Neural cell (in vitro differentiated cells): Measurements from ENCODE around the gene PDIA4. TPM values are rescaled to one million over a fixed set of nuclear protein-coding genes. Genes with fewer than 3 reads are reported as not detected.
"Not testable (repeated sequence)": the region's sequence is repeated elsewhere in the genome, so short reads cannot be mapped to it uniquely, and the experiment has no call there.

Experiments used
- H2AFZ ChIP-seq: fragments of 200-600, 300-800 bp; sonication (generic), shearing (Covaris generic); 2 replicates; pipeline ENCODE4 v1.6.0; 2014; ENCODE audit warnings: low read depth, mild to moderate bottlenecking, antibody characterized with exemption, low read length, moderate library complexity
- H3F3A ChIP-seq: fragments of 200-600 bp; shearing (Covaris generic); 2 replicates; pipeline ENCODE4 v1.6.1; 2016; ENCODE audit warnings: mild to moderate bottlenecking, moderate library complexity, mixed read lengths, antibody characterized with exemption, low read length; ENCODE audit not compliant: insufficient read depth, poor library complexity, severe bottlenecking
- H3K27ac ChIP-seq: fragments of 200-600, 300-800 bp; sonication (generic), shearing (Covaris generic); 2 replicates; pipeline ENCODE4 v1.5.1; 2014; ENCODE audit warnings: mild to moderate bottlenecking, low read length, moderate library complexity
- H3K27me3 ChIP-seq: fragments of 300-800, 200-600 bp; sonication (generic), shearing (Covaris generic); 2 replicates; pipeline ENCODE4 v1.6.0; 2014; ENCODE audit warnings: mild to moderate bottlenecking, low read depth, low read length, moderate library complexity; ENCODE audit not compliant: insufficient read depth
- H3K36me3 ChIP-seq: fragments of 300-800, 200-600 bp; sonication (generic), shearing (Covaris generic); 2 replicates; pipeline ENCODE4 v1.5.1; 2014; ENCODE audit warnings: mild to moderate bottlenecking, antibody characterized with exemption, low read length, moderate library complexity; ENCODE audit not compliant: insufficient read depth
- H3K4me2 ChIP-seq: fragments of 300-800, 200-600 bp; sonication (generic), shearing (Covaris generic); 2 replicates; pipeline ENCODE4 v1.6.0; 2014; ENCODE audit warnings: mild to moderate bottlenecking, low read length
- H3K4me3 ChIP-seq: fragments of 300-800, 200-600 bp; sonication (generic), shearing (Covaris generic); 2 replicates; pipeline ENCODE4 v1.5.1; 2014; ENCODE audit warnings: mild to moderate bottlenecking, low read length, moderate library complexity
- H3K79me2 ChIP-seq: fragments of 200-600 bp; shearing (Covaris generic); replicated peaks from 2 replicates; pipeline ENCODE4 v1.6.0; 2014; ENCODE audit warnings: mild to moderate bottlenecking, low read length, moderate library complexity; ENCODE audit not compliant: insufficient read depth
- H3K9ac ChIP-seq: fragments of 300-800, 200-600 bp; sonication (generic), shearing (Covaris generic); 2 replicates; pipeline ENCODE4 v1.6.1; 2016; ENCODE audit warnings: mild to moderate bottlenecking, low read length, mixed read lengths
- H3K9me2 ChIP-seq: fragments of 200-600 bp; shearing (Covaris generic); 2 replicates; pipeline ENCODE4 v1.6.1; 2016; ENCODE audit warnings: mild to moderate bottlenecking, low read length, mixed read lengths; ENCODE audit not compliant: insufficient read depth
- H3K9me3 ChIP-seq: fragments of 200-600, 300-800 bp; sonication (generic), shearing (Covaris generic); 2 replicates; pipeline ENCODE4 v1.6.1; 2016; ENCODE audit warnings: mild to moderate bottlenecking, mixed run types, low read length, moderate library complexity, mixed read lengths
- H4K20me1 ChIP-seq: fragments of 200-600 bp; shearing (Covaris generic); 2 replicates; pipeline ENCODE4 v1.6.1; 2016; ENCODE audit warnings: mild to moderate bottlenecking, mixed run types; ENCODE audit not compliant: insufficient read depth
- CTCF ChIP-seq: fragments of 450-650 bp; IDR thresholded peaks from 2 replicates; pipeline ENCODE4 v1.5.1; 2014; ENCODE audit warnings: antibody characterized with exemption, mild to moderate bottlenecking, moderate library complexity; ENCODE audit not compliant: poor library complexity, severe bottlenecking
- EP300 ChIP-seq: fragments of 450-650 bp; conservative IDR thresholded peaks from 2 replicates; pipeline ENCODE4 v1.6.1; 2014; ENCODE audit warnings: antibody characterized with exemption, mild to moderate bottlenecking, moderate library complexity; ENCODE audit not compliant: poor library complexity, severe bottlenecking
- EZH2 ChIP-seq: fragments of 200-600, 300-800 bp; shearing (Covaris generic), sonication (generic); IDR thresholded peaks from 2 replicates; pipeline ENCODE4 v1.6.1; 2014; ENCODE audit warnings: antibody characterized with exemption, low read length, borderline replicate concordance, mild to moderate bottlenecking; ENCODE audit not compliant: insufficient read depth, poor library complexity, severe bottlenecking
- MXI1 ChIP-seq: fragments of 450-650 bp; conservative IDR thresholded peaks from 2 replicates; pipeline ENCODE4 v1.6.1; 2014; ENCODE audit warnings: antibody characterized with exemption, mild to moderate bottlenecking; ENCODE audit not compliant: poor library complexity, severe bottlenecking
- POLR2AphosphoS5 ChIP-seq: IDR thresholded peaks from 2 replicates; pipeline ENCODE4 v1.6.1; 2012
- RAD21 ChIP-seq: fragments of 450-650 bp; conservative IDR thresholded peaks from 2 replicates; pipeline ENCODE4 v1.6.1; 2014; ENCODE audit warnings: antibody characterized with exemption, mild to moderate bottlenecking, moderate library complexity
- REST ChIP-seq: IDR thresholded peaks from 2 replicates; pipeline ENCODE4 v1.6.1; 2012; ENCODE audit warnings: borderline replicate concordance
- SMC3 ChIP-seq: fragments of 450-650 bp; conservative IDR thresholded peaks from 2 replicates; pipeline ENCODE4 v1.6.1; 2014; ENCODE audit warnings: antibody characterized with exemption, mild to moderate bottlenecking, moderate library complexity; ENCODE audit not compliant: poor library complexity
- TAF1 ChIP-seq: IDR thresholded peaks from 2 replicates; pipeline ENCODE4 v1.6.1; 2012; ENCODE audit warnings: low read depth
- polyA plus RNA-seq: library from polyadenylated mRNA; depleted of rRNA; stranded (reverse); fragments of >200 nt; gene quantifications from 2 replicates; pipeline ENCODE4 v1.2.3, GENCODE V29; 2014

The PDIA4 gene
- polyA plus RNA-seq, 1 donor from 2014 or later: 41.8 TPM

DNA sequence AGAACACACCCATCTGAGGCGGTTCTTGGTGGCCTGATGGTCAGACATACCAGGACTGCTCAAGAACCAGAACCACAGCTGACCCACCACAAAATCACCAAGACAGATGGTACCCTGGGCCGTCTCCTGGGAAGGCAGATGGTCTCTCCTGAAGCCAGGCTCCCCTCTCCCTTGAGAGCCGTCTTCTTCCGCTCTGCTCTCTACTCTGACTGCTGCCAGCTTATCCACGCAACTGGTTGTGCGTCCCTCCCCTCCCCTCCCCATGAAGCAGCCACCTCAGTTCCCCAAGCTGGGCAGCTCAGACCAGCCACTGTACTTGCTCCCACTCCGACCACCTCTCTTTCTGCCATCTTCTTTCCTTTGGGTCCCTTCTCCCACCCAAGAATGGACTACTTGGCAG, 14.0 kb downstream of the PDIA4 start:
- H3K27ac ChIP-seq: no peak overlapping the region
- no peak overlapping the region for H3K4me3 ChIP-seq
- no peaks in the 10 kb centered on the region for H4K20me1 ChIP-seq
- H3K79me2 ChIP-seq: no peaks in the 10 kb centered on the region
- H3K36me3 ChIP-seq: peaks cover 6% of the 10 kb centered on the region
- H3K9ac ChIP-seq: no peak overlapping the region
- H2AFZ ChIP-seq: no peak overlapping the region
- TF ChIP-seq RAD21: no peak
- no peak for TF ChIP-seq CTCF
- TF ChIP-seq POLR2AphosphoS5: no peak
- TF ChIP-seq MXI1: no peak
- no peak for TF ChIP-seq REST
- no peak for TF ChIP-seq TAF1
- TF ChIP-seq EP300: no peak
- TF ChIP-seq EZH2: no peak
- TF ChIP-seq SMC3: no peak
- H3K4me2 ChIP-seq: no peak overlapping the region
- H3K27me3 ChIP-seq: no peaks in the 10 kb centered on the region
- H3K9me3 ChIP-seq: no peaks in the 10 kb centered on the region
- H3K9me2 ChIP-seq: no peaks in the 10 kb centered on the region
- H3F3A ChIP-seq: no peaks in the 10 kb centered on the region

GRCh38 chr7:149013876-149014275, 14.4 kb downstream of the PDIA4 start:
- Histone ChIP-seq H3K9me2 (no peaks in the 10 kb centered on the region), H3K9me3 (no peaks in the 10 kb centered on the region), H3K36me3 (peaks cover 6% of the 10 kb centered on the region), H3K4me3 (no peak overlapping the region), H3F3A (no peaks in the 10 kb centered on the region), H3K4me2 (no peak overlapping the region), H3K79me2 (no peaks in the 10 kb centered on the region), H4K20me1 (no peaks in the 10 kb centered on the region), H3K27ac (no peak overlapping the region), H2AFZ (no peak overlapping the region), H3K9ac (no peak overlapping the region), H3K27me3 (no peaks in the 10 kb centered on the region)
- TF ChIP-seq RAD21: no peak
- no peak for TF ChIP-seq CTCF
- no peak for TF ChIP-seq EZH2
- TF ChIP-seq SMC3: no peak
- no peak for TF ChIP-seq REST
- no peak for TF ChIP-seq MXI1
- TF ChIP-seq TAF1: no peak
- no peak for TF ChIP-seq EP300
- TF ChIP-seq POLR2AphosphoS5: no peak

- H3K4me3 ChIP-seq, H3K4me2 ChIP-seq, H3K36me3 ChIP-seq, H4K20me1 ChIP-seq, H3K9ac ChIP-seq, H3K79me2 ChIP-seq, H3K9me2 ChIP-seq, H3F3A ChIP-seq, H3K9me3 ChIP-seq, H3K27ac ChIP-seq, H2AFZ ChIP-seq, H3K27me3 ChIP-seq: not testable (repeated sequence)
Observed at GRCh38 chr7:149012730-149013129, 15.6 kb downstream of the PDIA4 start.
